ENCODE data around the gene IL17C. TPM values are rescaled to one million over a fixed set of nuclear protein-coding genes. Genes with fewer than 3 reads are reported as not detected.
A peak's percentile ranks its signal among the peaks of the same experiment; 100 is the strongest.

Gene IL17C
- total and polyA plus RNA-seq, 9 of the 15 experiments (the other 6 are each of a cell fraction or from before 2014, with no cell fraction given) = not detected

GRCh38 chr16:88650749-88651275, 12.4 kb downstream of the IL17C start, which contains the start of gene CYBA (continued):
- TF ChIP-seq CHD7 (IDR thresholded peaks at IDR 0.05; ENCODE audit: low read depth, low read length) = no peak
- TF ChIP-seq, protein P1, sequence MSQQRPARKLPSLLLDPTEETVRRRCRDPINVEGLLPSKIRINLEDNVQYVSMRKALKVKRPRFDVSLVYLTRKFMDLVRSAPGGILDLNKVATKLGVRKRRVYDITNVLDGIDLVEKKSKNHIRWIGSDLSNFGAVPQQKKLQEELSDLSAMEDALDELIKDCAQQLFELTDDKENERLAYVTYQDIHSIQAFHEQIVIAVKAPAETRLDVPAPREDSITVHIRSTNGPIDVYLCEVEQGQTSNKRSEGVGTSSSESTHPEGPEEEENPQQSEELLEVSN (IDR thresholded peaks at IDR 0.05; ENCODE audit: borderline replicate concordance in 1 of 2, extremely low read depth in 1 of 2, insufficient read depth in 1 of 2, insufficient read length in 1 of 2, low read depth in 1 of 2, low read length in 1 of 2, poor library complexity in 1 of 2, severe bottlenecking in 1 of 2) = peak in 1 of 2 experiments; percentile 26
- TF ChIP-seq PHF20 (IDR thresholded peaks at IDR 0.05; ENCODE audit: partially characterized antibody) = peak; percentile 43
- TF ChIP-seq MYC (IDR thresholded peaks at IDR 0.05; ENCODE audit: low read depth, low read length) = peak; percentile 81; the same call in 1 of the 2 replicates
- TF ChIP-seq MYC (CRISPR knock-in tag; IDR thresholded peaks at IDR 0.05; ENCODE audit: borderline replicate concordance, low read depth) = 0 out of 2 replicates have a peak, but pooled peaks have one; percentile 63
- no peak for TF ChIP-seq SMAD3 (CRISPR knock-in tag; conservative IDR thresholded peaks at IDR 0.05)
- TF ChIP-seq, protein P2, sequence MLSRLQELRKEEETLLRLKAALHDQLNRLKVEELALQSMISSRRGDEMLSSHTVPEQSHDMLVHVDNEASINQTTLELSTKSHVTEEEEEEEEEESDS (CRISPR knock-in tag; IDR thresholded peaks at IDR 0.05) = no peak
- no peak for TF ChIP-seq ZNF551 (CRISPR knock-in tag; IDR thresholded peaks at IDR 0.05)
- no peak for TF ChIP-seq TAF9B (IDR thresholded peaks at IDR 0.05; ENCODE audit: partially characterized antibody)
- no peak for TF ChIP-seq NFATC3 (IDR thresholded peaks at IDR 0.05)
- no peak for TF ChIP-seq SETDB1 (IDR thresholded peaks at IDR 0.05; ENCODE audit: low read length)
- TF ChIP-seq SNRNP70 (optimal IDR thresholded peaks at IDR 0.05; ENCODE audit: low read depth, low read length) = no peak
- peak; percentile 84 for TF ChIP-seq POLR2G (IDR thresholded peaks at IDR 0.05; ENCODE audit: low read depth, low read length)
- no peak for TF ChIP-seq MITF (IDR thresholded peaks at IDR 0.05)

All from K562 (cell line).